Choroid plexus epithelial cell (primary cell): Measurements from ENCODE around the gene DNAJC4.

Experiments
- DNase-seq: peaks from one replicate; pipeline ENCODE4 v3.0.0-alpha.2; 2010; ENCODE audit warnings: low read depth
- H3K4me3 ChIP-seq: 2 replicates; pipeline ENCODE4 v1.5.1; 2011; ENCODE audit warnings: low read depth, mild to moderate bottlenecking, control low read depth, low read length, moderate library complexity
- CTCF ChIP-seq: conservative IDR thresholded peaks from 2 replicates; pipeline ENCODE4 v1.5.1; 2011; ENCODE audit warnings: low read depth, mild to moderate bottlenecking, control low read depth, inconsistent platforms, low read length, moderate library complexity

The DNAJC4 gene, protein sequence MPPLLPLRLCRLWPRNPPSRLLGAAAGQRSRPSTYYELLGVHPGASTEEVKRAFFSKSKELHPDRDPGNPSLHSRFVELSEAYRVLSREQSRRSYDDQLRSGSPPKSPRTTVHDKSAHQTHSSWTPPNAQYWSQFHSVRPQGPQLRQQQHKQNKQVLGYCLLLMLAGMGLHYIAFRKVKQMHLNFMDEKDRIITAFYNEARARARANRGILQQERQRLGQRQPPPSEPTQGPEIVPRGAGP

DNA sequence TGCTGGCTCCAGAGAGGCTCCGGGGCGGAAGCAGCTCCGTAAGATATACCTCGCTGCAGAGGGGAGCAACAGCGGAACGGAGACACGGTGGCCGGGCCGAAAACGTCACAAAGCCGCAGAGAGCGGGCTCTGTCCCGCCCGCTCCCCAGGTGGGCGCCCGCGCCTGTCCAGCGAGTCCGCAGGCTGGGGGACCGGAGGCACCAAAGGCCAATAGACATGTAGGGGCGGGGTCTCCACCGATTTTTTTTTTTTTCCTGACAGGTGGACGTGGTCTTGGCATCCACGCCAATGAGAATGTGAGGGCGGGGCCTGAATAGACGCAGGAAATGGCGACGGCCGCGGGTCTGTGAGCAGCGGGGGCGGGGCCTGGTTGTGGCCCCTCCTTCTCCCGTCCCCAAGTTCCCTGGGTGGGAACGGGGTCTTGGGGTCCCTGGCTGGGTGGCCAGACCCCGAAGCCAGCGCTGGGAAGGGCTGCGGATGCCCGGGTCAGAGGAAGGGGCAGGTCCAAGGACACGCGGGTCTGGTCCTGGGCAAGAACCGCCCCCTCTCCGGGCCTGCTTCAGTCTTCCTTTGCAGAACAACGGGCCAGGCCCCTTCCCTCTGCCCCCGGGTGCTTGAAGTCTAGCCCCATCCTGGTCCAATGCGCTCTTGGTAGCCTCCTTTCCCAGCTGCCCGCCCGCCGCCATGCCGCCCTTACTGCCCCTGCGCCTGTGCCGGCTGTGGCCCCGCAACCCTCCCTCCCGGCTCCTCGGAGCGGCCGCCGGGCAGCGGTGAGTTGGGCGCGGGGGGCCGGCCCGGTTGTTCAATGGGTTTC, at the start of gene DNAJC4:
Gene DNAJC4 (plus strand): TSS at position 378 of the 814 bp plus-strand sequence. CDS start 307 bp downstream, at position 685.
- peak within 1 kb of the TSS; percentile 91 for H3K4me3 ChIP-seq
- DNase-seq: peak; percentile 91
- TF ChIP-seq CTCF: no peak

DNA sequence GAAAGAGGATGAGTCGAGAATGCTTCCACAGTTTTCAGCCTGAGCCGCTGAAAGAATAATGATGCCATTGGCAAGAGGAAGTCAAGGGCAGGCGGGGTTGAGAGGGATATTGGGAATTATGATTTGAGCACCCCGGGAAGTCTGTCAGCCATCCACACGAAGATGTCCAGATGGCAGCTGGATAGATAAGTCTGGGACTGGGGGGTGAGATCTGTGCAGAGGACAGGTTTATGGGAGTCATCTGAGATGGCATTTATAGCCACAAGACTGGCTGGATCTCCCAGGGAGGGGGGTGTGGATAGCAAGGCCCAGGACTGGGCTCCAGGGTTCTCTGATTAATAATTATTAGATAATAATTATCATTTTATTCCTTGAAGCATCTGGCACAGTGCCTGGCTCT, 49.5 kb upstream of the DNAJC4 start:
- no peak overlapping the region for H3K4me3 ChIP-seq
- no peak for DNase-seq
- no peak for TF ChIP-seq CTCF

DNA sequence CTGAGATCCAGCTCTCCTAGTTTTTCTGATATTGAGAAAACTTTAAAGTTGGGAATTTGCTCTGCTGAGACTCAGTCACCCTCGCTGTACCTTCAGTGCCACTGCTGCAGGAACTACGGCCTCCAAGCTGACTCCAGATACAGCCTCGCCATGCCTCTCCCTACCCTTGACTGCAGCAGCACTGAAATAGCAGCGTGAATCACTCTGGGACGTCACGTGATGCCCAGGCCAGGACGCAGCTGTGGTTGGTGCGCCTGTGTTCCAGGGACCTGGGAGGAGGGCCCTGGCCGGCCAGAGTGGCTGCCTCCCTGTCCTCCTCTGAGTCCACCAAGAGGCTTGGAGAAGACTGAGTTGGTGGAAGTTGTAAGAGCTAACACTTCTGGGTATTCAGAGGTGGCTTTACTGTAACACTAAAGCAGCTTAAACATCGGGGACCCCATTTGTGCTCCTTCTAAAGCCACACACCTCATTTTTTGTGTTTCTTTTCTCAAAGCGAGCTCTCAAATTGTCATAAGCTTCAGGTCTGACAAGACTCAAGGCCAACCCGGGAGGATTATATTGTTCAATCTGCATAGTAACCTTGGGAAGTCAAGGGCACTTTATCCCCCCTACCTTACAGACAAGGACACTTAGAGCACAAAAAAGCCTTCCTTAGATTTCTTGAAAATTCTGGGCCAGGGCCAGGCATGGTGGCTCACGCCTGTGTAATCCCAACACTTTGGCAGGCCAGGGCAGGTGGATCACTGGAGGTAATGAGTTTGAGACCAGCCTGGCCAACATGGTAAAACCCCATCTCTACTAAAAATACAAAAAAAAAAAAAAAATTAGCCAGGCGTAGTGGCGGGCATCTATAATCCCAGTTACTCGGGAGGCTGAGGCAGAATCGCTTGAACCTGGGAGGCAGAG, 48.6 kb upstream of the DNAJC4 start:
- peak overlapping the region; percentile 28 for H3K4me3 ChIP-seq
- DNase-seq: peak; percentile 95
- no peak for TF ChIP-seq CTCF

GRCh38 chr11:64183890-64184289, 46.5 kb upstream of the DNAJC4 start:
- TF ChIP-seq CTCF: no peak
- H3K4me3 ChIP-seq: no peak overlapping the region
- no peak for DNase-seq

DNA sequence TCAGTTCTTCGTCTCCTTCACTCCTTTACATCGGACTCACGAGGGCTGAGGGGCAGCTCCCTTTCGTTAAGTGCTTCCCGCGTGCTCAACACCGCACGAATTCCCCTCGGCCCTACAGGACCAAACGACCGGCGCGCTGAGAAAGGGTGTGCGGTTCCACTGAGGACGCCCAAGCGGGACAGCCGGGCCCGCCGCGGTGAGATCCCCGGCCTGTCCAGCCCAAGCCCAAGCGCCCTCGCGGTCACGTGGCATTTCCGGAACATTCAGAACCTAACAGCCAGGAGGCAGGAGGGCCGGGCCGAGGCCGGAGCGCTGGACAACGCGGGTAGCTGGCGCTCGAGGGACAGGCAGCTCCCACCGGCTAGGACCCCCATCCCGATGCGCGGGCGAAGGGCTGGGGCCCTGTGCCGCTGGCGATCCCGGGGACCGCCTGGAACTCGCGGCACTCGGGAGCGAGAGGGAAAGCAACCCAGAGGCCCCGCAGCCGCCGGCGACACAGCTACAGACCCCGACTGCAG, 45.1 kb upstream of the DNAJC4 start:
- H3K4me3 ChIP-seq: peak overlapping the region; percentile 76
- peak; percentile 59 for TF ChIP-seq CTCF
- peak; percentile 90 for DNase-seq

DNA sequence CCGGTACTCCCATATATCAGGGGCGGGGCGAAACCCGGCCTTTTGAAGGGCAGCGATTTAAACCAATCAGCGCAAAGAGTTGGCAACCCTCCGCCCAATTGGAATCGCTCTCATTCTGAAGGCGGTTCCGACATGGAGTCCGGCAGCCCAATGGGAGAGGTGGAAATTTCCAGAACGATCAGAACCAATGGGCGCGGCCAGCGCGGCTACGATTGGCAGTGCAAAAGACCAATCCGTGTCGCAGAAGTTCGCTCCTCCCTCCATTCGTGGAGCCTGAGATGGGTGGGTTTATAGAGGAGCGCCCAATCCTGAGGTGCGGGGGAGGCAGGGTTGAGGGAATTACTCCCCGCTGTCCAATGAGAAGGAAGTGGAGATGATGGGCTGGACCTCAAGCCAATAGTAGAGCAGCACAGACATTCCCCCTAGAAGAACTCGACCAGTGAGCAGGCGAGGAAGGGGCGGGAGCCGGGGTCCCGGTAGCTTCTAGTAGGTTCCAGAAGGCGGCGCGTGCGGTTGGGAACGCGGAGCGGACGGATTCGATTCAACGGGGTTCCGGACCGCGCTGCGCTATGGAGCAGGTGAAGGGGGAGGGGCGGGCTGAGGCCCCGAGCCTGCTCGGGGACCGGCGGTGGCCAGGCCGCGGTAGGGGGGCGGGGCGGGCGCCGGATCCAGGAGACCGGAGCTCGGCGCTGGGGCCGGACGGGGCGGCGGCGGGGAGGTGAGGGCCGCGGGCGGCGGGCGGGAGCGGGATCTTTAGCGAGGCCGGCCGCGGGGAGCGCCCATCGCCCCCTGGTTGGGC, 44.5 kb upstream of the DNAJC4 start, which contains the start of gene STIP1:
Gene STIP1 (plus strand): TSS at position 479 of the 799 bp plus-strand sequence. CDS start 91 bp downstream, at position 570.
- peak; percentile 100 for DNase-seq
- peak; percentile 63 for TF ChIP-seq CTCF
- H3K4me3 ChIP-seq: peak within 1 kb of the TSS; percentile 76
